AG20443 (cell line): ENCODE measurements around the gene CFH.
"Not testable (repeated sequence)": the region's sequence is repeated elsewhere in the genome, so short reads cannot be mapped to it uniquely, and the experiment has no call there.

Source experiments
- DNase-seq: peaks from one replicate; pipeline ENCODE4 v3.0.0; 2012; ENCODE audit warnings: low spot score, mixed read lengths

Gene CFH

GRCh38 chr1:196769823-196770222 lies 118.0 kb downstream of the CFH start:
- DNase-seq, result not testable (repeated sequence)

DNA sequence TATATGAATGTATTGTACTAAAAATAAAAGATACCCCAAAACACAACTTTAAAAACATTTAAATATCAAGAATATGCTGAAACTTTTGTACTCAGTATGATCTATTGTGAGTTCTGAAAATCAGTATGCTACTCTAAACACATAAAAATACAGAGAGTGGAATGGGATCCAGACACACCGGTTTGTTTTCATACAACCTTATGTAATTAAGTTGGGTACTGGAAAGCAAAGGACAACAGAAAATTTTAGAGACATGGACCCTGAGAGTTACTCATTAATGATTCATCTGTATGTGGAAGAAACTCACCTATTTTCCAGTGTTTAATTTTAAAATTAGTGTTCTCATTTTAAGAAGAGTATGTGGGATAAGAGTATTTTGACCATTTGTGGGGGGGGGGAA lies 121.9 kb downstream of the CFH start:
- DNase-seq, result no peak

DNA sequence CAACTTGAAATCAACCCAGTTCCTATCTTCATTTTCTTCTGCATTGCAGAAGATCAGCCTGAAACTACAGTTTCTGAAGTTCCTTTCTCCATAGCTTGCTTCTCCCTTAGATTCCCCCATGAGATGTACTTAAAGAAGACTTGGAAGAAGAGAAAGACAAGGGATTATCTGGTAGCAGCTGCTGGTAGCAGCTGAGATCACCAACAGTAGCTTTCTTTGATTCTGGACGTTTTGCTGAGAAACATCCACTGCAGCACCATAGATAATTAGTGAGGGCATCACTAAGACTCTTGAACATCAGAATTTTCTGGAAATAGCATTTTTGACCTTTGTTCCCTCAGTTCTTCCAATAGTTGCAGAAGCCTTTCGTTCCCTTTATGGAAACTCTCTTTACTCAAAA lies 122.3 kb downstream of the CFH start:
- no peak for DNase-seq

DNA sequence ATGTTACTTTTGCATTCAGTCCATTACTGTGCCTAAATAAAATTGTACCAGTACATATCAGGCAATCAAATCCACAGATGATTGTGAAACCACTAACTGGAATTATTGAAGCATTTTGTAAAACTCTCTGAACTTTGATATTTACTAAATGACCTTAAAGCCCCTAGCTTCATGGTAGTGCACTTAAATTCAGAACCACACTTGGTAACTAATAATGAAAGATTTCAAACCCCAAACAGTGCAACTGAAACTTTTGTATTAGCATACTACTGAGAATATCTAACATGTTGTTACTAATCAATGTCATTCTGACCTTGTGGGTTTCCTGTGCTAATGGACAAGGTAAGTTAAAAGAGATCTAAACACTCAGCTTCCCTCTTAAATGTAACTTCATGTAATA lies 122.8 kb downstream of the CFH start, which contains the start of gene CFHR3:
TSS of gene CFHR3 (plus strand) at position 238 of the 400 bp plus-strand sequence. CDS start at position 285, 47 bp downstream.
- DNase-seq, result no peak

DNA sequence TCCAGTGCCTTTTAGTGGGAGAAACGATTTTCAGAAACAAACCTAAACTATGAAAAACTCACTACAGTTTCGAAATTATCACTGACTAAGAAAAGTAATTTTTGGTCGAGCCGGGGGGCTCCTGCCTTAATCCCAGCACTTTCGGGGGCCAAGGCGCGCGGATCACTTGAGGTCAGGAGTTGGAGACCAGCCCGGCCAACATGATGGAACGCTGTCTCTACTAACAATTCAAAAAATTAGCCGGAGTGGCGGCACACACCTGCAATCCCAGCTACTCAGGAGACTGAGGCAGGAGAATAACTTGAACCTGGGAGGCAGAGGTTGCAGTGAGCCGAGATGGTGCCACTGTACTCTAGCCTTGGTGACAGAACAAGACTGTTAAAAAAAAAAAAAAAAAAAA lies 125.8 kb downstream of the CFH start:
- no peak for DNase-seq

GRCh38 chr1:196779093-196779492 lies 127.2 kb downstream of the CFH start:
- DNase-seq, result no peak

DNA sequence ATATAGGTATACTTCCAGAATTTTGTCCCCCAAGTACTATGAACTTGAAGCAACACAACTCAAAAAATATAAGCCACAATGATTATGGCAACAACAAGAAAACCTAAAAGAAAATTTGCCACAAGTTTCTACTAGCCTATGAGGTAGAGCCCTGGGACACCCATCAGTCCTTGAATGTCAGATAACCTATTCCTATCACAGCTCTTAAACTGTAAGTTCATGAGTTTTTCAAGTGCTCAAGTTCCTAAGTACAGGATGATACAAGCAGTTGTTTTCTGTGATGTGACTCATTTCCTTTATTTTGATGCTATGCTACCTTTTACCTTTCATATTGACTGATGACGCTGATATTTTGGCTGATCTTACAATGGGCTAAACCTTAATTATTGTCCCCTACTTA lies 139.4 kb downstream of the CFH start:
- DNase-seq, result not testable (repeated sequence)

- not testable (repeated sequence) for DNase-seq
These were observed 142.3 kb downstream of the CFH start for GRCh38 chr1:196794103-196794502.
